ENCODE data around the gene SLC66A2. TPM values are rescaled to one million over a fixed set of nuclear protein-coding genes. Genes with fewer than 3 reads are reported as not detected.
A peak's percentile ranks its signal among the peaks of the same experiment; 100 is the strongest.

SLC66A2 gene
- total and polyA plus RNA-seq, 10 of the 15 experiments (the other 5 are each of a cell fraction or from before 2014, with no cell fraction given), result 0.69 to 42.5 (median 14.8) TPM

- TF ChIP-seq BCLAF1 (IDR thresholded peaks at IDR 0.05) (no peak), MEF2B (IDR thresholded peaks at IDR 0.05; ENCODE audit: partially characterized antibody, poor library complexity, severe bottlenecking) (peak; percentile 90), NR2C2 (IDR thresholded peaks at IDR 0.05; ENCODE audit: borderline replicate concordance, control insufficient read depth, insufficient read length, low read depth) (no peak), SP1 (IDR thresholded peaks at IDR 0.05; ENCODE audit: low read depth, low read length) (no peak), CREM (IDR thresholded peaks at IDR 0.05; ENCODE audit: low read depth) (no peak), EED (IDR thresholded peaks at IDR 0.05; ENCODE audit: low read depth) (no peak), YY1 (IDR thresholded peaks at IDR 0.05; ENCODE audit: low read depth, low read length) (no peak), CBX5 (IDR thresholded peaks at IDR 0.05; ENCODE audit: low read depth) (no peak), NRF1 (conservative IDR thresholded peaks at IDR 0.05; ENCODE audit: low read depth, low read length) (no peak), PAX8 (IDR thresholded peaks at IDR 0.05) (no peak), EGR1 (IDR thresholded peaks at IDR 0.05; ENCODE audit: borderline replicate concordance in 1 of 2, low read depth in 2 of 2, low read length in 2 of 2) (no peak), NFXL1 (IDR thresholded peaks at IDR 0.05; ENCODE audit: borderline replicate concordance) (no peak), JUND (IDR thresholded peaks at IDR 0.05; ENCODE audit: low read depth, low read length) (no peak), STAT3 (IDR thresholded peaks at IDR 0.05; ENCODE audit: low read depth, low read length) (no peak), SPI1 (IDR thresholded peaks at IDR 0.05; ENCODE audit: borderline replicate concordance, insufficient read depth, low read depth, low read length) (no peak), MYC (IDR thresholded peaks at IDR 0.05; ENCODE audit: insufficient read depth, insufficient read length, insufficient replicate concordance, low read length, severe bottlenecking) (no peak), CHD1 (IDR thresholded peaks at IDR 0.05; ENCODE audit: low read depth, low read length) (no peak), EP300 (IDR thresholded peaks at IDR 0.05; ENCODE audit: borderline replicate concordance in 1 of 2, control insufficient read depth in 1 of 2, low read depth in 2 of 2, low read length in 2 of 2) (peak in 1 of 2 experiments; percentile 16; a peak in 1 of 4 replicates), FOXK2 (IDR thresholded peaks at IDR 0.05) (no peak), REST (IDR thresholded peaks at IDR 0.05; ENCODE audit: low read depth, low read length) (no peak), JUNB (IDR thresholded peaks at IDR 0.05) (no peak), HCFC1 (IDR thresholded peaks at IDR 0.05; ENCODE audit: low read length) (no peak), USF1 (IDR thresholded peaks at IDR 0.05; ENCODE audit: borderline replicate concordance, extremely low read length, insufficient read depth, low read depth, low read length) (no peak)
Observed at GRCh38 chr18:79945118-79946042, 6.1 kb downstream of the SLC66A2 start (continued).

Measured in GM12878 (cell line).